IPS-20b (cell line): ENCODE data around the gene ZNF74.
"Not testable (repeated sequence)": the region's sequence is repeated elsewhere in the genome, so short reads cannot be mapped to it uniquely, and the experiment has no call there.

Source experiments
- H3K27ac ChIP-seq: one replicate; pipeline ENCODE4 v1.5.1; 2013; ENCODE audit warnings: low read length
- H3K27me3 ChIP-seq: 2 replicates; pipeline ENCODE4 v1.6.1; 2013; ENCODE audit warnings: mild to moderate bottlenecking, low read length, inconsistent platforms; ENCODE audit not compliant: insufficient read depth
- H3K36me3 ChIP-seq: 2 replicates; pipeline ENCODE4 v1.6.1; 2013; ENCODE audit warnings: low read depth, mild to moderate bottlenecking, inconsistent platforms, low read length, moderate library complexity; ENCODE audit not compliant: insufficient read depth
- H3K4me1 ChIP-seq: 2 replicates; pipeline ENCODE4 v1.6.1; 2013; ENCODE audit warnings: mild to moderate bottlenecking, control low read depth, inconsistent platforms, low read length, moderate library complexity; ENCODE audit not compliant: insufficient read depth
- H3K4me3 ChIP-seq: 2 replicates; pipeline ENCODE4 v1.5.1; 2013; ENCODE audit warnings: mild to moderate bottlenecking, low read length, inconsistent platforms
- H3K9ac ChIP-seq: 2 replicates; pipeline ENCODE4 v1.6.1; 2013; ENCODE audit warnings: low read depth, mild to moderate bottlenecking, inconsistent platforms, low read length, moderate library complexity
- H3K9me3 ChIP-seq: 2 replicates; pipeline ENCODE4 v1.6.1; 2013; ENCODE audit warnings: mild to moderate bottlenecking, low read depth, low read length, inconsistent platforms; ENCODE audit not compliant: insufficient read depth

ZNF74 gene

DNA sequence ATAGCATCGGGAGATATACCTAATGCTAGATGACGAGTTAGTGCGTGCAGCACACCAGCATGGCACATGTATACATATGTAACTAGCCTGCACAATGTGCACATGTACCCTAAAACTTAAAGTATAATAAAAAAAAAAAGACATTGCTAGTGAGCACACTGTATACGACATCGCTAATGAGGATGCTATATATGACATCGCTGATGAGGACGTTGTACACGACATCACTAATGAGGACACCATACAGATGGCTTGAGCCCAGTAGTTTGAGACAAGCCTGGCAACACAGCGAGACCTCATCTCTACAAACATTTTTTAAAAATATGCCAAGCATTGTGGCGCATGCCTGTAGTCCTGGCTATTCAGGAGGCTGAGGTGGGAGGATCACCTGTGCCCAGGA is 31.5 kb upstream of the ZNF74 start:
- not testable (repeated sequence) for H3K27ac ChIP-seq, H3K4me1 ChIP-seq, H3K9ac ChIP-seq, H3K27me3 ChIP-seq, H3K9me3 ChIP-seq, H3K36me3 ChIP-seq, H3K4me3 ChIP-seq

DNA sequence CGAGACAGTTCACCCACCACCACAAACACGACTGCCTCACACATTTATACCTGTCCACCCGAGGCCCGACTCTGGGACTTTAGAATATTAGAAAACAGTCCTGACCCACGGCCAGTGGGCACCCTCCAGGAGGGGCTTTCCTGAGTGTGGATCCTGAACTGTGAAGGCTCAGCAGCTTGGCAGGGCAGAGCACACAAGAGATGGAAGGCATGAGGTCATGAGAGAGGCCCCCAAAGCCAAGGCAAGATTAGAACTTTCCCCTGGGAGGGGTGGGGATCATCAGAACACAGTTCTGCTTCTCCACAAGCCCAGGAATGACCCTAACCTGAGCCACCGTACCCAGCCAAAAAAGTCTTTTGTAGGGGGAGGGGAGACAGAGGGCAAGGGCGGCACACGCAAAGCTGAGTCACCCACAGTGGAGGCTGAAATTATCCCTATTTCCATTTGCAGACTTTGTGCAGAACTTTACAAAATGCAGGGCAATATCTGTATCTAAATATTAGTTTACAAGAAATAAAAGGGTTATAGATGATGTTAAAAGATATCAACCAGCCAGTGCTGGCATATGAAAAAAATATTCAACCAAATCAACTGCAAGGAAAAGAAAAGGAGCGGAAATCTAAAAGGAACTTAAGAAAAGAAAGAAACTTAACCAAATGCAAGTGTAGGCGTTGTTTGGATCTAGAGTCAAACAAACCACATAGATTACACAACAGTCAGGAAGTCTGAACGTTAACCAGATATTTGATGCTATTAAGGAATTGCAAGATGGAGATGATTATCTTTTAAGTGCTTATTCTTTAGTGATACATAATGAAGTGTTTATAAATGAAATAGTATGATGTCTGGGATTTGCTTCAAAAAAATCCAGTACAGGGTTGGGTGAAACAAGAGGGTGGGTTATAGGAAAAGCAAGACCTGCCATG is 29.4 kb upstream of the ZNF74 start:
- not testable (repeated sequence) for H3K4me3 ChIP-seq, H3K4me1 ChIP-seq, H3K27ac ChIP-seq, H3K9me3 ChIP-seq, H3K27me3 ChIP-seq, H3K36me3 ChIP-seq, H3K9ac ChIP-seq

DNA sequence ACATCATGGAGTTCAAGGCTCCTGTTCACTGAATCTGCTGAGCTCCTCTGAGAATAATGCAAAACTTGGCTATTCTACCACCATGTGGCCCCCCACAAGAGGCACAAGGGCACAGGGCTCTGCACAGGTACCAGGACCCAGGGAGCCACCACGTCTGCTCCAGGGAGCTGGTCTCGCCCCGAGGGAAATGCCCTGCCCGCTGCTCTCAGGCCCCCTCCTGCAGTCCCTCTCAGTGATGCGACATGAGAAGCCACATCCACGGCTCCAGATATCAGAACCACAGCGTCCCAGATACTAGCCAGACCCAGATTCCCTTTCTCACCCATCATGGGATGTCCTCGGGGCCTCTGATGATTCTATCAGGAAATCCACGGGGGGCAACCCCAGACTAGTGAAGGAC is 27.1 kb upstream of the ZNF74 start:
- H3K4me3 ChIP-seq, H3K9ac ChIP-seq, H3K27ac ChIP-seq, H3K36me3 ChIP-seq, H3K4me1 ChIP-seq, H3K27me3 ChIP-seq, H3K9me3 ChIP-seq: not testable (repeated sequence)

DNA sequence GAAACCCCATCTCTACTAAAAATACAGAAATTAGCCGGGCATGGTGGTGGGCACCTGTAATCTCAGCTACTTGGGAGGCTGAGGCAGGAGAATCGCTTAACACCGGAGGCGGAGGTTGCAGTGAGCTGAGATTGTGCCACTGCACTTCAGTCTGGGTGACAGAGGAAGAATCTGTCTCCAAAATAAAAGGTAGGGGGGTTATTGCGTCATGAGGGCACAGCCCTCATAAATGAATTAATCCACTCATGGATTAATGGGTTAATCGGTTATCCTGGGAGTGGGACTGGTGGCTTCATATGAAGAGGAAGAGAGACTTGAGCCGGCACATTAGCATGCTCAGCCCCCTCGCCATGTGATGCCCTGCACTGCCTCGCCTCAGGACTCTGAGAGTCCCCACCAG is 25.1 kb upstream of the ZNF74 start:
- H3K4me3 ChIP-seq, H3K27ac ChIP-seq, H3K4me1 ChIP-seq, H3K36me3 ChIP-seq, H3K9ac ChIP-seq, H3K9me3 ChIP-seq, H3K27me3 ChIP-seq: not testable (repeated sequence)

DNA sequence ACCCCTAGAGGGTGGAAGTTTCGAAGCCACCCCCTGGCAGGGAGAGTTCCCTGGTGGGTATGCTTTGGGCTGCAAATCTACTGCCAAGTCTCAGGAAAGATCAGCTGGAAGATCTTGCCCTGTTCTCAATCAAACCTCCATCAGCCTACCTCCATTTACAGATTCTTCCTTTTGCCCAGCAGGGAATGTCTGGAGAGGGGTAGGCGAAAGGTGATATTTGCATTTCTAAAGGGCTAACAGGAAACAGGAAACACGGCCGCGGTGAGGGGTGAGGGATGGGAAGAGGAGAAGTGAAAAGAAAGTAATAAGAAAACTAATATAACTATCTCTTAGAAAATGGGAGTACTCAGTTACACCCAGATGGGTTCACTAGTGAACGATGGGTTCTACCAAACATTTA is 22.3 kb upstream of the ZNF74 start:
- not testable (repeated sequence) for H3K36me3 ChIP-seq, H3K4me1 ChIP-seq, H3K9ac ChIP-seq, H3K9me3 ChIP-seq, H3K27ac ChIP-seq, H3K4me3 ChIP-seq
- H3K27me3 ChIP-seq, result peaks cover 11% of the 10 kb centered on the region

DNA sequence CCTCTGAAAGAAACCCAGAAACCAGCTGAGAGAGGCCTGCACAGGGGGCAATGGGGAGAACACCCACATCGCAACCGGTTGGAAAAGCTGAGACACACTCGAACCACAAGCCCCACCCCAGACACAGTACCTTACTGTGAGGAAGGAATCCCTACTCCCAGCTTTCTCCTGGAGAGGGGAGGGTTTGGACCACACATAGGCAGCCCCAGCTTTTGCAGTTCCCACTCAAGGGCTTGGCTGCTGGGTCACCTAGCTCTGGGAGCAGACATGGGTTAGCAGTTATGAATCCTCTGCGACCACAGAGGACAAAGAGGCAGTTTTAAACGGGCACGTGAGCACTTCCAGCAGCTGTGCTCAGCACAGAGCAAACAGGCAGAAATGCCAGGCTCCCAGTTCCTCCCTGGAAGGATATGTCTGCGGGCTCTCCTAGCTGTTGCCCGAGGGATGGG is 21.5 kb upstream of the ZNF74 start:
- peaks cover 11% of the 10 kb centered on the region for H3K27me3 ChIP-seq
- H3K9ac ChIP-seq, H3K9me3 ChIP-seq, H3K4me1 ChIP-seq, H3K36me3 ChIP-seq, H3K4me3 ChIP-seq, H3K27ac ChIP-seq: not testable (repeated sequence)

DNA sequence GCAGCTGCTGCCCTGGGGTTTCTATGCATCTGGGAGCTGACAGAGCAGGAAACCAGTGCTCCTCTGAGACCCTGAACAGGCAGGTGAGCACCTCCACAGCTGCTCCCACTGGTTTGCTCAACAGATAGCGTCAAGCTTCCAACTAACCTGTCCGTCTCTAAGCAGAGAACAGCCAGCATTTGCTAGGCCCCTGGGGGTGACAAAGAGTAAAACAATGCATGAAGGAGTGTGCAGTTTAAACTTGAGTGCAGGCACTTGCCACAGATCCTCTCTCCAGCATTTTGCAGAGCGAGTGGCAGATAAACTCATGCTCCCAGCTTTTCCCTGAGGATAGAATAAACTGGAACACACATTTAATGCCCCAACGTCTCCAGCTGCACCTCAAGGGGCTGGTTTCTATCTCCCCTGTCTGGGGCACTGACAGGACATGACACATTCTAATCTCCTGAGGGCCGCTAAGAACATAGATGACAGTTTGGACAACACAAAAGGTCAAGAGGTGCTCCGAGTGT is 20.7 kb upstream of the ZNF74 start:
- not testable (repeated sequence) for H3K4me1 ChIP-seq

DNA sequence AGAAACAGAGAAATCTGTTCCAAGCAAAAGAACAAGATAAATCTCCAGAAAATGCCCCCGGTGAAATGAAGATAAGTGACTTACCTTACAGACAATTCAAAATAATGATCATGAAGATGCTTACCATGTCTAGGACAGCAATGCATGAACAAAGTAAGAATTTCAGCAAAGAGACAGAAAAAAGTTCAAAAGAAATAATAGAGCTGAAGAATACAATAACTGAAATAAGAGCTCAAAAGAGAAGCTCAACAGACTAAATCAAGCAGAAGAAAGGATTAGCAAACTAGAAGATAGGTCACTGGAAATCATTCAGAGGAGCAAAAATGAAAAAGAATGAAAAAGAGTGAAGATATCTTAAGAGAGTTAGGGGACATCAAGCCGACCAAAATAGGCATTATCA is 19.8 kb upstream of the ZNF74 start:
- H3K9me3 ChIP-seq, H3K27ac ChIP-seq, H3K4me3 ChIP-seq, H3K9ac ChIP-seq, H3K36me3 ChIP-seq, H3K4me1 ChIP-seq: not testable (repeated sequence)
- H3K27me3 ChIP-seq, result peaks cover 11% of the 10 kb centered on the region

More for the DNA sequence above, 20.7 kb upstream of the ZNF74 start:
- not testable (repeated sequence) for H3K36me3 ChIP-seq, H3K4me3 ChIP-seq, H3K9me3 ChIP-seq, H3K9ac ChIP-seq, H3K27ac ChIP-seq
- peaks cover 11% of the 10 kb centered on the region for H3K27me3 ChIP-seq

DNA sequence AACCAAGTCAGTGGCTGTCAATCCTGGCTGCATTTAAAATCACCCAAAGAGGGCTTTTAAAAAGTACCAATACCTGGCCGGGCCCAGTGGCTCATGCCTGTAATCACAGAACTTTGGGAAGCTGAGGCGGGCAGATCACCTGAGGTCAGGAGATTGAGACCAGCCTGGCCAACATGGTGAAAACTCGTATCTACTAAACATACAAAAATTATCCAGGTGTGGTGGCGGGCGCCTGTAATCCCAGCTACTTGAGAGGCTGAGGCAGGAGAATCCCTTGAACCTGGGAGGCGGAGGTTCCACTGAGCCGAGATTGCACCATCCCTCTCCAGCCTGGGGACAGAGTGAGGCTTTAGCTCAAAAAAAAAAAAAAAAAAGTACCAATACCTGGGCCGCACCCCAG is 17.7 kb upstream of the ZNF74 start:
- H3K36me3 ChIP-seq, H3K9ac ChIP-seq, H3K9me3 ChIP-seq, H3K4me3 ChIP-seq, H3K27ac ChIP-seq, H3K4me1 ChIP-seq: not testable (repeated sequence)
- peaks cover 11% of the 10 kb centered on the region for H3K27me3 ChIP-seq

DNA sequence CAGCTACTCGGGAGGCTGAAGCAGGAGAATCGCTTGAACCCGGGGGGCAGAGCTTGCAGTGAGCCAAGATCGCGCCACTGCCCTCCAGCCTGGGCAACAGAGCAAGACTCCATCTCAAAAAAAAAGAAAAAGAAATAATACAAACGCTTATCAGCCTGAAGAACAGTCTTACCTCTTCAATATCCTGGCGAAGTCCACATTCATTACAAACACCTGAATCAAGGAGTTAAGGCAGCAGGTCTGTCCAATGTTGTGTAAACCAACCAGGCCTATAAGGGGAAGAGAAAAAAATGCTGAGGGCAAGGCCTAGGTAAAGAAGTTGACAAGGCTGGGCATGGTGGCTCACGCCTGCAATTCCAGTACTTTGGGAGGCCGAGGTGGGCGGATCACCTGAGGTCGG is 17.0 kb upstream of the ZNF74 start:
- H3K9me3 ChIP-seq, H3K4me3 ChIP-seq, H3K27ac ChIP-seq, H3K36me3 ChIP-seq, H3K9ac ChIP-seq, H3K4me1 ChIP-seq: not testable (repeated sequence)
- H3K27me3 ChIP-seq, result peaks cover 11% of the 10 kb centered on the region

DNA sequence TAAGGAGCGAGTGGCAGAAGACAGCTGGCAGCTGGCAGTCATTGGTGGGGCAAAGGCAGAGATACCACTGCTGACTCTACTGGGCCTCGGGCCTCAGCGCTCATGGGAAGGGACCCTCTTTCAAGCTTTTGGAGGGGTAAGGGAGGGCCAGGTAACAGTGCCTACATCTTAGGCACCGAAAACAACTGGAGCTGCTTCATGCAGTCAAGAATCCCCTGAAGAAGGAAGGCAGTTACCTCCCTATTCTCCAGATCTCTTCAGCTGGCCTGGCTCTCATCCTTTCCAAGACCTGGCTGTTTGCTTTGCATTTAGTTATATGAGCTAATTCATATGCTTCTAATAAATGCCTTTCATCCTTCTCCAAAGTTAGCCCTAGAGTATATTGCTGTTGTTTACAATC is 15.8 kb upstream of the ZNF74 start:
- Histone ChIP-seq H3K4me1 (peaks cover 4% of the 10 kb centered on the region; the same call in 1 of the 2 replicates), H3K27me3 (peaks cover 9% of the 10 kb centered on the region), H3K27ac (no peak overlapping the region), H3K4me3 (no peak overlapping the region), H3K36me3 (no peaks in the 10 kb centered on the region), H3K9ac (no peak overlapping the region), H3K9me3 (no peaks in the 10 kb centered on the region)

DNA sequence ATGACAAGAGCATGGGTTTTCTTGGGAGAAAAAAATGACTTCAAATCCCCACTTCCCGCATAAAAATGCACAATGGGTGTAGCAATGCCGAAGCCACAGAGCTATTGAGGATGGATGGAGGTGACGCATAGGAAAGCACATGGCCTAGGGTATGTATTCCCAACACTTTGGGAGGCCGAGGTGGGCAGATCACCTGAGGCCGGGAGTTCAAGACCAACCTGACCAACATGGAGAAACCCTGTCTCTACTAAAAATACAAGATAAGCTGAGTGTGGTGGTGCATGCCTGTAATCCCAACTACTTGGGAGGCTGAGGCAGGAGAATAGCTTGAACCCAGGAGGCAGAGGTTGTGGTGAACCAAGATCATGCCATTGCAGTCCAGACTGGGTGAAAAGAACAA is 15.3 kb upstream of the ZNF74 start:
- not testable (repeated sequence) for H3K4me1 ChIP-seq, H3K4me3 ChIP-seq, H3K9me3 ChIP-seq, H3K36me3 ChIP-seq, H3K27me3 ChIP-seq, H3K27ac ChIP-seq, H3K9ac ChIP-seq
